Measurements from ENCODE around the gene IRF4.
"Not testable (repeated sequence)": the region's sequence is repeated elsewhere in the genome, so short reads cannot be mapped to it uniquely, and the experiment has no call there.

IRF4 gene

GRCh38 chr6:366389-367297 lies 24.9 kb upstream of the IRF4 start:
- H3K4me1 ChIP-seq (ENCODE audit: control insufficient read depth, insufficient read depth, low read length, poor library complexity, severe bottlenecking): no peaks in the 10 kb centered on the region
- no peaks in the 10 kb centered on the region for H3K9me3 ChIP-seq (ENCODE audit: control insufficient read depth, low read length)
- DNase-seq: no peak
- no peaks in the 10 kb centered on the region for H3K27me3 ChIP-seq (replicated peaks; ENCODE audit: control insufficient read depth, insufficient read depth, low read length, poor library complexity, severe bottlenecking)
- H3K4me3 ChIP-seq (ENCODE audit: insufficient read depth, low read depth, low read length, poor library complexity, severe bottlenecking): no peak overlapping the region
- no peaks in the 10 kb centered on the region for H3K36me3 ChIP-seq (ENCODE audit: control insufficient read depth, insufficient read depth, low read length)
- no peak overlapping the region for H3K27ac ChIP-seq (ENCODE audit: insufficient read depth, low read length, poor library complexity, severe bottlenecking)

GRCh38 chr6:367298-367794 lies 24.2 kb upstream of the IRF4 start:
- H3K27me3 ChIP-seq (replicated peaks; ENCODE audit: control insufficient read depth, insufficient read depth, low read length, poor library complexity, severe bottlenecking): no peaks in the 10 kb centered on the region
- no peak for DNase-seq
- no peaks in the 10 kb centered on the region for H3K36me3 ChIP-seq (ENCODE audit: control insufficient read depth, insufficient read depth, low read length)
- H3K4me3 ChIP-seq (ENCODE audit: insufficient read depth, low read depth, low read length, poor library complexity, severe bottlenecking): no peak overlapping the region
- H3K9me3 ChIP-seq (ENCODE audit: control insufficient read depth, low read length): no peaks in the 10 kb centered on the region
- H3K4me1 ChIP-seq (ENCODE audit: control insufficient read depth, insufficient read depth, low read length, poor library complexity, severe bottlenecking): no peaks in the 10 kb centered on the region
- no peak overlapping the region for H3K27ac ChIP-seq (ENCODE audit: insufficient read depth, low read length, poor library complexity, severe bottlenecking)

- Histone ChIP-seq H3K27me3 (replicated peaks; ENCODE audit: control insufficient read depth, insufficient read depth, low read length, poor library complexity, severe bottlenecking) (no peaks in the 10 kb centered on the region), H3K27ac (ENCODE audit: insufficient read depth, low read length, poor library complexity, severe bottlenecking) (no peak overlapping the region), H3K36me3 (ENCODE audit: control insufficient read depth, insufficient read depth, low read length) (no peaks in the 10 kb centered on the region), H3K4me1 (ENCODE audit: control insufficient read depth, insufficient read depth, low read length, poor library complexity, severe bottlenecking) (no peaks in the 10 kb centered on the region), H3K4me3 (ENCODE audit: insufficient read depth, low read depth, low read length, poor library complexity, severe bottlenecking) (no peak overlapping the region), H3K9me3 (ENCODE audit: control insufficient read depth, low read length) (no peaks in the 10 kb centered on the region)
- no peak for DNase-seq
Observed at GRCh38 chr6:367891-368630, 23.5 kb upstream of the IRF4 start.

GRCh38 chr6:369559-370431 lies 21.8 kb upstream of the IRF4 start:
- Histone ChIP-seq H3K27me3 (replicated peaks; ENCODE audit: control insufficient read depth, insufficient read depth, low read length, poor library complexity, severe bottlenecking) (no peaks in the 10 kb centered on the region), H3K4me1 (ENCODE audit: control insufficient read depth, insufficient read depth, low read length, poor library complexity, severe bottlenecking) (no peaks in the 10 kb centered on the region), H3K36me3 (ENCODE audit: control insufficient read depth, insufficient read depth, low read length) (no peaks in the 10 kb centered on the region), H3K9me3 (ENCODE audit: control insufficient read depth, low read length) (no peaks in the 10 kb centered on the region), H3K27ac (ENCODE audit: insufficient read depth, low read length, poor library complexity, severe bottlenecking) (no peak overlapping the region), H3K4me3 (ENCODE audit: insufficient read depth, low read depth, low read length, poor library complexity, severe bottlenecking) (no peak overlapping the region)
- DNase-seq: no peak

GRCh38 chr6:370555-370954 lies 21.0 kb upstream of the IRF4 start:
- H3K36me3 ChIP-seq (ENCODE audit: control insufficient read depth, insufficient read depth, low read length): no peaks in the 10 kb centered on the region
- no peaks in the 10 kb centered on the region for H3K9me3 ChIP-seq (ENCODE audit: control insufficient read depth, low read length)
- no peaks in the 10 kb centered on the region for H3K4me1 ChIP-seq (ENCODE audit: control insufficient read depth, insufficient read depth, low read length, poor library complexity, severe bottlenecking)
- H3K27me3 ChIP-seq (replicated peaks; ENCODE audit: control insufficient read depth, insufficient read depth, low read length, poor library complexity, severe bottlenecking): peaks cover 4% of the 10 kb centered on the region
- H3K4me3 ChIP-seq (ENCODE audit: insufficient read depth, low read depth, low read length, poor library complexity, severe bottlenecking): no peak overlapping the region
- no peak for DNase-seq
- H3K27ac ChIP-seq (ENCODE audit: insufficient read depth, low read length, poor library complexity, severe bottlenecking): no peak overlapping the region

GRCh38 chr6:371851-372250 lies 19.7 kb upstream of the IRF4 start:
- H3K27me3 ChIP-seq (replicated peaks; ENCODE audit: control insufficient read depth, insufficient read depth, low read length, poor library complexity, severe bottlenecking): not testable (repeated sequence)

GRCh38 chr6:372336-372911 lies 19.1 kb upstream of the IRF4 start:
- Histone ChIP-seq H3K27ac (ENCODE audit: insufficient read depth, low read length, poor library complexity, severe bottlenecking) (no peak overlapping the region), H3K36me3 (ENCODE audit: control insufficient read depth, insufficient read depth, low read length) (no peaks in the 10 kb centered on the region), H3K27me3 (replicated peaks; ENCODE audit: control insufficient read depth, insufficient read depth, low read length, poor library complexity, severe bottlenecking) (peaks cover 4% of the 10 kb centered on the region), H3K9me3 (ENCODE audit: control insufficient read depth, low read length) (no peaks in the 10 kb centered on the region), H3K4me3 (ENCODE audit: insufficient read depth, low read depth, low read length, poor library complexity, severe bottlenecking) (no peak overlapping the region), H3K4me1 (ENCODE audit: control insufficient read depth, insufficient read depth, low read length, poor library complexity, severe bottlenecking) (no peaks in the 10 kb centered on the region)
- DNase-seq: no peak

More at GRCh38 chr6:371851-372250, 19.7 kb upstream of the IRF4 start:
- H3K36me3 ChIP-seq (ENCODE audit: control insufficient read depth, insufficient read depth, low read length); H3K9me3 ChIP-seq (ENCODE audit: control insufficient read depth, low read length); H3K4me1 ChIP-seq (ENCODE audit: control insufficient read depth, insufficient read depth, low read length, poor library complexity, severe bottlenecking); H3K27ac ChIP-seq (ENCODE audit: insufficient read depth, low read length, poor library complexity, severe bottlenecking); DNase-seq; H3K4me3 ChIP-seq (ENCODE audit: insufficient read depth, low read depth, low read length, poor library complexity, severe bottlenecking): not testable (repeated sequence)

- Histone ChIP-seq H3K27me3 (replicated peaks; ENCODE audit: control insufficient read depth, insufficient read depth, low read length, poor library complexity, severe bottlenecking) (peaks cover 4% of the 10 kb centered on the region), H3K27ac (ENCODE audit: insufficient read depth, low read length, poor library complexity, severe bottlenecking) (no peak overlapping the region), H3K9me3 (ENCODE audit: control insufficient read depth, low read length) (no peaks in the 10 kb centered on the region)
Observed at GRCh38 chr6:373031-373430, 18.5 kb upstream of the IRF4 start.

More at GRCh38 chr6:373031-373430, 18.5 kb upstream of the IRF4 start:
- H3K4me1 ChIP-seq (ENCODE audit: control insufficient read depth, insufficient read depth, low read length, poor library complexity, severe bottlenecking): no peaks in the 10 kb centered on the region
- H3K36me3 ChIP-seq (ENCODE audit: control insufficient read depth, insufficient read depth, low read length): no peaks in the 10 kb centered on the region
- no peak for DNase-seq
- no peak overlapping the region for H3K4me3 ChIP-seq (ENCODE audit: insufficient read depth, low read depth, low read length, poor library complexity, severe bottlenecking)
